Mesodermal cell (in vitro differentiated cells): Measurements from ENCODE around the gene PPM1H. TPM values are rescaled to one million over a fixed set of nuclear protein-coding genes. Genes with fewer than 3 reads are reported as not detected.

ENCODE experiments used
- H3K27ac ChIP-seq: 2 replicates; pipeline ENCODE4 v1.7.0; 2013; ENCODE audit warnings: mild to moderate bottlenecking, low read depth, low read length, moderate library complexity; ENCODE audit not compliant: severe bottlenecking
- H3K36me3 ChIP-seq: 2 replicates; pipeline ENCODE4 v1.7.1; 2013; ENCODE audit warnings: mild to moderate bottlenecking, low read length, moderate library complexity; ENCODE audit not compliant: control insufficient read depth, insufficient read depth
- H3K4me1 ChIP-seq: one replicate; pipeline ENCODE4 v1.7.1; 2013; ENCODE audit warnings: mild to moderate bottlenecking, low read length; ENCODE audit not compliant: insufficient read depth, control insufficient read depth, poor library complexity, severe bottlenecking
- H3K4me3 ChIP-seq: 2 replicates; pipeline ENCODE4 v1.7.0; 2013; ENCODE audit warnings: low read length, control low read depth, mild to moderate bottlenecking; ENCODE audit not compliant: insufficient read depth, poor library complexity, severe bottlenecking; ENCODE audit errors: extremely low read depth
- H3K9me3 ChIP-seq: 2 replicates; pipeline ENCODE4 v1.7.1; 2013; ENCODE audit warnings: mild to moderate bottlenecking, low read length, moderate library complexity; ENCODE audit not compliant: control insufficient read depth
- WGBS, 2 experiments: methylation state at CpG; one replicate each; pipeline ENCODE4 v1.1.5; 2013; ENCODE audit warnings: missing lambda C conversion rate in 2 of 2; ENCODE audit not compliant: insufficient coverage in 2 of 2; 5-methylcytosine and 5-hydroxymethylcytosine counted together
- polyA plus RNA-seq, 2 experiments: library from polyadenylated mRNA; stranded (reverse); fragments of 50-300 nt; gene quantifications; one replicate each; pipeline ENCODE4 v1.2.3, GENCODE V29; 2013

PPM1H gene, protein sequence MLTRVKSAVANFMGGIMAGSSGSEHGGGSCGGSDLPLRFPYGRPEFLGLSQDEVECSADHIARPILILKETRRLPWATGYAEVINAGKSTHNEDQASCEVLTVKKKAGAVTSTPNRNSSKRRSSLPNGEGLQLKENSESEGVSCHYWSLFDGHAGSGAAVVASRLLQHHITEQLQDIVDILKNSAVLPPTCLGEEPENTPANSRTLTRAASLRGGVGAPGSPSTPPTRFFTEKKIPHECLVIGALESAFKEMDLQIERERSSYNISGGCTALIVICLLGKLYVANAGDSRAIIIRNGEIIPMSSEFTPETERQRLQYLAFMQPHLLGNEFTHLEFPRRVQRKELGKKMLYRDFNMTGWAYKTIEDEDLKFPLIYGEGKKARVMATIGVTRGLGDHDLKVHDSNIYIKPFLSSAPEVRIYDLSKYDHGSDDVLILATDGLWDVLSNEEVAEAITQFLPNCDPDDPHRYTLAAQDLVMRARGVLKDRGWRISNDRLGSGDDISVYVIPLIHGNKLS
- polyA plus RNA-seq (2013, experiment 1 of 2): 4.5 TPM
- 3.8 TPM for polyA plus RNA-seq (2013, experiment 2 of 2)

DNA sequence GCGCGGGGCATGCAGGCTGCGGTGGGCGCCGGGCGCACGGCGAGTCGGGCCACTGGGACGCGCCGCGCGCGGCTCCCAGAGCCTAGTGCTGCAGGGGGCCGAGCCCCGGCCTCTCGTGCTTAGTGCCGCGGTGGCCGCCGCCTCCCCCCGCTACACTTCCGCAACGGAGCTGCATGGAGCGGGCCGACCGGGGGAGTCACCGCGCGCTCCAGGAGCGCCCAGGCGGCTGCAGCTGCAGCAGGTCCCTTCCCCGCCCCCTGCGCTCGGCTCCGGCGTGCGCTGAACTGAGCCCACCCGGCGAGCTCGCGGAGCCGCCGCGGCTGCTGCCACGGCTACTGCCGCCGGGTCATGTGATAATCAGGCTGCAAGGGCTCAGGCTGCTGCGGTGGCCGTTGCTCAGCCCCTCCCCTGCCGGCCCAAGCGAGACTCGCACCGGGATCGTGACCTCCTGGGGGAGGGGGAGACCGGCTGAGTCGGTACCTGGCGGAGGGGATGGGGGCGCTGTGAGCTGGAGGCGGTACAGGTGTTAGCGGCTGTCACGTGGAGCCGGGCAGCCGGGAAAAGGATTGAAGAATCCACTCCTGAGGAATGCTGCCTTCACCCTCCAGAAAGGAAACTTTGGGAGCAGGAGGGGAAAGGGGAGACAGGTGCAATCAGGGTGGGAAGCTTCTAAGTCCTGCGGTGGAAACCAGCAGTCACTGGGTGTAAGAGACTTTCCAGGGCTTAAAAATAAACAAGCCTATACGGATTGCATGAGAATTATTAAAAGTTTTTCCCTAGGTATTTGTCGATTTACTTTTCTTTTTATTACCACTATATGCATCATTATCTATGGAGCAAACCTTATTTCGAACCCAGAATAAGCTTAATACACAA is at the start of gene PPM1H:
Gene PPM1H (minus strand): TSS at position 352 of the 876 bp plus-strand sequence. CDS start 414 bp downstream, outside the sequence.
- peaks cover 29% of the 10 kb centered on the region for H3K4me1 ChIP-seq
- 1% methylated on average over 53 to 56 of the region's 69 CpGs for WGBS, 2 experiments
- H3K4me3 ChIP-seq: peak within 1 kb of the TSS; percentile 62
- no peaks in the 10 kb centered on the region for H3K9me3 ChIP-seq
- H3K36me3 ChIP-seq: no peaks in the 10 kb centered on the region
- no peak within 1 kb of the TSS for H3K27ac ChIP-seq

DNA sequence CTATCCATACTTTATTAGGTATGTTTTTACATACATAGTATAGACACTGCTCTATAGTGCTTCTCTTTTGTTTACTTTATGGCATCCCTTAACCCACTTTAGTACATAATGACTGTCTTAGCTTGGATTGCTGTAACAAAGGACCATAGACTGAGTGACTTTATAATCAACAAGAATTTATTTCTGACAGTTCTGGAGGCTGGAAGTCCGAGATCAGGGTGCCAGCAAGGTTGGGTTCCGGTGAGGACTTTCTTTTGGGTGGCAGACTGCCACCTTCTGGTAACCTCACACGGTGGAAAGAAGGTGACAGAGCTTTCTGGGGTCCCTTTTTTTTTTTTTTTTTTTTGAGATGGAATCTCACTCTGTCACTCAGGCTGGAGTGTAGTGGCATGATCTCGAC is 48.6 kb upstream of the PPM1H start:
- WGBS, 2 experiments: 57 to 75% methylated on average over 1 to 2 of the region's 4 CpGs
- H3K36me3 ChIP-seq: no peaks in the 10 kb centered on the region
- H3K27ac ChIP-seq: no peak overlapping the region
- H3K4me3 ChIP-seq: no peak overlapping the region
- H3K9me3 ChIP-seq: no peaks in the 10 kb centered on the region
- H3K4me1 ChIP-seq: no peaks in the 10 kb centered on the region

DNA sequence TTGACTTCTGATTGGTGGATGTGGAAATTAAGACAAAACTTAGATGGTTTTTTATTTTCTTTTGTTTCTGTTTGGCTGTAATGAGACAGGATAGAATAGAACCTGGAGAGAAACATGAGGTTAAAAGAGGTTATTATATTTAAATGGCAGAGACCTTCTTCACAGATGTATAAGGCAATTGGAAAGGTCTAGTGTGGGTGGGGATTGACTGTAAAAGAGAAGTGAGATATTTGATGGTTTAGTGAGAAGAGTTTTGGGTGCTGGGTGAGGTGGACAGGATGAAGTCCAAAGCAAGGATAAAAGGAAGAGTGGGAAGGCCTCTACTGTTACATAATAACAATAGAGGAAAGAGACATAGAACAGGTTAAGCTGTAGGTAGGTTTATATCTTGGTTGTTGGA is 43.8 kb upstream of the PPM1H start:
- no peaks in the 10 kb centered on the region for H3K9me3 ChIP-seq
- no peak overlapping the region for H3K27ac ChIP-seq
- H3K4me3 ChIP-seq: no peak overlapping the region
- no peaks in the 10 kb centered on the region for H3K36me3 ChIP-seq
- H3K4me1 ChIP-seq: no peaks in the 10 kb centered on the region

DNA sequence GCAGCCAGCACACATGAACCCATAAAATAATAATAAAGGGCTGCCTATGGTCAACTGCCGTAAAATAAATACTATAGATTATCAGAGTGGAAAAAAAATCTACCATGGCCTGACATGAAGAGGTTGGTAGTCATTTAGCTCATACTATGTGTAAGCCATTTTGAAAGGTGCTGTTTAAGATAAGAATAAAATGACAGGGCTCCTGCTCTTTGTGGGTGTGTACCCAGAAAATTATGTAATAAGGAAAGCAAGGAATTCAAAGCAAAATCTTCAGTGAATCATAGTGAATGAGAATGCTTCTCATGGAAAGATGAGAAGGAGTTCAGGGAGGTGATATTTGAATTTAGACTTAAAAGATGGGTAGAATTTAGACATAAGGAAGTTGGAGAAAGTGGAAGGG is 42.9 kb upstream of the PPM1H start:
- H3K4me3 ChIP-seq: no peak overlapping the region

DNA sequence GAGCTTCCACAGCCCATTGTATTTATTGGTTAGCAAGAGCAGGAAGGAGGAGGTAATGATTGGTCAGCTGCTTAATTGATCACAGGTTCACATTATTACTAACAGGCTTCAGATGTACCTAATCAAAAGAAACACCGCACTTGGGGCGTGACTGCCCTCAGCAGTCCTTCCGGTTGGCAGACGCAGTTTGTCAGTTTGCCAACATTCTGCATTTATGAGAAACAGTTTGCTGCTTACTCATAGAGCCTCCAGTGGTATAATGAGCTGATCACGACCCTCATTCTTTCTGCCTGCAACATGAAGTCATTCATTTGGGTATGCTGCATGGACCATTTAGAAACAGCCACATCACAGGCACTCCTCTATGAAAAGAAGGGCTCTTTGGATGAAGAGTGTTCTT is 42.5 kb upstream of the PPM1H start:
- H3K27ac ChIP-seq: no peak overlapping the region
- no peak overlapping the region for H3K4me3 ChIP-seq
- WGBS, 2 experiments: 91 to 97% methylated on average over 4 to 5 of the region's 5 CpGs
- H3K36me3 ChIP-seq: no peaks in the 10 kb centered on the region
- H3K4me1 ChIP-seq: no peaks in the 10 kb centered on the region
- no peaks in the 10 kb centered on the region for H3K9me3 ChIP-seq

More for the DNA sequence above, 42.9 kb upstream of the PPM1H start:
- Histone ChIP-seq H3K9me3 (no peaks in the 10 kb centered on the region), H3K36me3 (no peaks in the 10 kb centered on the region), H3K4me1 (no peaks in the 10 kb centered on the region), H3K27ac (no peak overlapping the region)
- no CpG with 5 or more reads among the region's 1 CpG for WGBS, 2 experiments

DNA sequence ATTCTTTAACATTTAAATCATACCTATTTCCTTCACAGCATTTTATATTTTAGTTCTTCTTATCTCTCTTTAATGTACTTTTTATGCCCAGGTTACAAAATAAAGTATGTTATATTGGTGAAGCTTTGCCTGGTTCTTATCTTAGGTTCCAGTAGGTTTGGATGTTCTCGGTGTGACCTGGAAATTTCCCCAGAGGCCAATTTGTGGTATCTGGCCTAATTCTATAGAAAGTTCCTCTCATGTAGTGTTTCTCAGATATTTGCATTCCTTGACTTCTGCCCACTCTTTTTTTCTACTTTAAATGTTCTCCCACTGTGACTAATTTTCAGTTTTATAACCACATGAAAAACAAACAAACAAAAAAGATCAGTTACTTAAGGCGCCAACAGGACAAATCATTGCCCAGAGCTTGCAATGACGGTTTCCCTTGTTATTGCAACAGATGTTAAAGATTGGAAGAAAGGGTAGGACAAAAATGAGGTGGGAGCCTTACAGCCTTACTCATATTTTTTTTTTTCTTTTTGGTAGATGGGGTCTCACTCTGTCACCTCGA is 41.2 kb upstream of the PPM1H start:
- WGBS, 2 experiments: 86 to 100% methylated on average over 1 of the region's 4 CpGs
- H3K4me3 ChIP-seq: no peak overlapping the region
- H3K9me3 ChIP-seq: no peaks in the 10 kb centered on the region
- no peak overlapping the region for H3K27ac ChIP-seq
- H3K4me1 ChIP-seq: no peaks in the 10 kb centered on the region
- no peaks in the 10 kb centered on the region for H3K36me3 ChIP-seq

DNA sequence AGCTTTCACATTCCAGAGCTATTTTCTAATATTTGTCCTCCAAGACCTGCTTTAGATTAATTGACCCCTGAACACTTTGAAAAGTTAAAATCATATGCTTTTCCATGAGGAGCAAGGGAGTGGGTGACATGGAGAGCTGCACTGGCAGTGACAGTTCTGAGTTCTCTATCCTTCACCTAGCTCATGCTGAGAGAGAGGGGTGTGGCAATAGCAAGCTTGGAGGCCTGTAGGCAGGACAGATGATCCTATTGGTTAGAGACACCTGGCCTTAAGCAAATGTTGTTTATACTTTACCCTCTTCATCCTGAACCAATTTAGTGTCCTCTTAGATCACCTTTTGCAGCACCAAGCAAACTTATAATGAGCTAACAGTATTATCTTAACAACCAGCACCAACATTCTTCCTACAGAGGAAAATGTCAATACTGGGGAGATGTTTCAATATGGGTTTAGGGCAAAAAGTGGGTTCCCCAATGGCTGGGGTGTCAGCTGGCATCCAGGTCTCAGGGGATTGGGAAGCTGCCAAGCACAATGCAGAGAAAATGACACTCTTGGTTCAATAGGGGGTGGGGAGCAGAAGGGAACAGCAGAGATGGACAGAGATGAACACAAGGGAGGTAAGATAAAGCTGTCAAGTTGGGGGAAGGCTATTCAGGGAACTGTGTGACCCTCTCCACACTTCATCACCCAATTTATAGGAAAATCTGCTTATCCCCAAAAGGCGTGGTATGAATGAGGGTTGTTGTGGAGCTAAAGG is 37.0 kb upstream of the PPM1H start:
- no peaks in the 10 kb centered on the region for H3K9me3 ChIP-seq
- WGBS, 2 experiments: 100% methylated on average over 1 of the region's 1 CpG; no CpG with 5 or more reads in 1 of the 2 experiments

DNA sequence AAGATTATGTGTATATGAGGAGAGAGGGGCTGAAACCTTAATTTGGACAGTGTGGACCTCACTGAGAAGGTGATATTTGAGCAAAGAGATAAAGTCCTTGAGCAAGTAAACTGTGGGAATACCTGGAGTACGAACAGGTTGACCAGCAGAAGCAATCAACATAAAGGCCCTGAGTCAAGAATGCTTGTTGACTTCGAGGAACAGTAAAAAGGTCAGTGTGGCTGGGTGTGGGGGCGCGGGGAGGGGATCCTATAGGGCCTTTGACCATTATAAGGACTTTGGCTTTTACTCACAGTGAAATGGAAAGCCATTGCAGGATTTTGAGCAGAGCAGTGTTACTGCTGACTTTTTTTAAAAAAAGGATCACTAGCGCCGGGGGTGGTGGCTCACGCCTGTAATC is 34.7 kb upstream of the PPM1H start:
- Histone ChIP-seq H3K27ac (no peak overlapping the region), H3K9me3 (no peaks in the 10 kb centered on the region), H3K4me3 (no peak overlapping the region), H3K4me1 (no peaks in the 10 kb centered on the region), H3K36me3 (no peaks in the 10 kb centered on the region)
- 84 to 94% methylated on average over 6 to 7 of the region's 7 CpGs for WGBS, 2 experiments

More for the DNA sequence above, 37.0 kb upstream of the PPM1H start:
- H3K27ac ChIP-seq: no peak overlapping the region
- H3K36me3 ChIP-seq: no peaks in the 10 kb centered on the region
- H3K4me1 ChIP-seq: no peaks in the 10 kb centered on the region
- H3K4me3 ChIP-seq: no peak overlapping the region

DNA sequence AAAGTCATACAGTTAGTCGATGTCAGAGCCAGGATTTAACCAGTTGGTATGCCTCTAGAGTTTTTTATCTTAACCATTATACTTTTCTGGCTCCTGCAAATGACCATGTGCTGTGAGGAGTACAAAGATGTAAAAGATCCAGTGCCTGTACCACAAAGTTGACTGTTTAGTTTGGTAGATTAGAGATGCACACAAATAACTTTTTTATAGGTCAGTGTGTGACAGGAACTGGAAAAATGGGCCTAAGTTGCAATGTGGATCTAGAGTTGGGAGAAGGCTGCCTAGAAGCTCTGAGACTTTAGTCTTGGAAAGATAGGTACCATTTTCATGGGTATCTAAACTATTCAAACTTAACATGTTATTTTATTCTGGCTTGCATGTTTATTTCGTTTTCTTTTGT is 32.8 kb upstream of the PPM1H start:
- H3K9me3 ChIP-seq: no peaks in the 10 kb centered on the region
- H3K36me3 ChIP-seq: no peaks in the 10 kb centered on the region
- H3K4me1 ChIP-seq: no peaks in the 10 kb centered on the region
- no CpG with 5 or more reads among the region's 2 CpGs for WGBS, 2 experiments
- no peak overlapping the region for H3K27ac ChIP-seq
- no peak overlapping the region for H3K4me3 ChIP-seq

DNA sequence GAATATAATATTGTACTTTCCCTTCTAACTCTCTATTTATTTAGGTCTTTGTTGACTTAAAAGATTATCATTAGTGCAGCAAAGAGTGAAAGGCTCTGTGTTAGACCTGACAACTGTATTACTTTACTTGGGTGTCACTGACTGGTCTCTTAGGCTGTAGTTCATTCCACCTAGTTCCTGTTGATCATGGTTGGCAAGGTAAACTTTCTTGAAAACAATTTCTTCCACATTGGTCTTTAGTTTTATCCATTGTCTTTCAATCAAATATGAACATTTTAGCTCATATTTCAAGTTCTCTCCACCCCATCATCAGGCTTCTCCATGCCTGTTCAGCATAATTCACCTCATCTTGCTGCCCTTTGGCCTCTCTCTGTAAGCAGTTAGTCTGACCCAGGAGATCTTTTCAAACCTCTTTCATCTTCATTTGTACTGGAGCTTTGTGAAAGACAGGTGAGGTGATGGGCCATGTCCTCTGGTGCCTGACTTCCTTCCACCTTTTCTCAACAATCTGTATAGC is 32.1 kb upstream of the PPM1H start:
- H3K27ac ChIP-seq: no peak overlapping the region
- no peaks in the 10 kb centered on the region for H3K36me3 ChIP-seq
- no peaks in the 10 kb centered on the region for H3K4me1 ChIP-seq
- H3K9me3 ChIP-seq: no peaks in the 10 kb centered on the region
- H3K4me3 ChIP-seq: no peak overlapping the region
